Thyroid gland (tissue), 4 donors: ENCODE measurements around the gene WDFY1. TPM values are rescaled to one million over a fixed set of nuclear protein-coding genes. Genes with fewer than 3 reads are reported as not detected.

Experiments
- DNase-seq, 2 donors: peaks; one replicate each; pipeline ENCODE4 v3.0.0-alpha.2; 2019
- H3K27ac ChIP-seq, 3 donors: fragments of 200-600 bp; sonication (generic); 1 replicate in 2 of 3; 2 replicates in 1 of 3; pipeline ENCODE4 v1.5.1; 2016 to 2019; ENCODE audit warnings: mild to moderate bottlenecking in 1 of 3, moderate library complexity in 1 of 3
- H3K27me3 ChIP-seq: fragments of 200-600 bp; sonication (generic); one replicate; pipeline ENCODE4 v1.5.1; 2019
- H3K36me3 ChIP-seq, 2 donors: fragments of 200-600 bp; sonication (generic); one replicate each; pipeline ENCODE4 v1.5.1; 2016 to 2019
- H3K4me1 ChIP-seq, 2 donors: fragments of 200-600 bp; sonication (generic); one replicate each; pipeline ENCODE4 v1.5.1; 2017 to 2019
- H3K4me3 ChIP-seq, 3 donors: fragments of 200-600 bp; sonication (generic); replicated peaks in 1 of 3; 1 replicate in 2 of 3; 2 replicates in 1 of 3; pipeline ENCODE4 v1.5.1; 2016; ENCODE audit warnings: mild to moderate bottlenecking in 1 of 3
- H3K9me3 ChIP-seq: fragments of 200-600 bp; sonication (generic); one replicate; pipeline ENCODE4 v1.5.1; 2017
- POLR2A ChIP-seq, 2 donors: fragments of 450-650 bp; IDR thresholded peaks; one replicate each; pipeline ENCODE4 v1.6.1; 2017; ENCODE audit warnings: antibody characterized with exemption in 2 of 2, mild to moderate bottlenecking in 2 of 2, moderate library complexity in 1 of 2
- WGBS, 2 donors: methylation state at CpG; one replicate each; pipeline ENCODE4 v1.1.5; 2017; 5-methylcytosine and 5-hydroxymethylcytosine counted together
- intact Hi-C: fragments of 100-400 bp; cut with DNase I; formaldehyde crosslinking; loops from one replicate; pipeline ENCODE4 v1.15.1; 2023
- total RNA-seq, 4 donors: library from RNA; depleted of rRNA; stranded (reverse); fragments of >200 nt; gene quantifications; one replicate each; pipeline ENCODE4 v1.2.3, GENCODE V29; 2016
- TF ChIP-seq, protein P1 (sequence below), 6 experiments: fragments of 200-600 bp in 3 of 6; fragments of 450-650 bp in 3 of 6; sonication (generic) in 3 of 6; IDR thresholded peaks; one replicate each; pipeline ENCODE4 v1.5.1; 2016 to 2019; ENCODE audit warnings: antibody characterized with exemption in 6 of 6, mild to moderate bottlenecking in 2 of 6, inconsistent platforms in 1 of 6, moderate library complexity in 1 of 6

Gene WDFY1
- total RNA-seq, 4 donors from 2014 or later, result 49.4 to 87.7 (median 59.6) TPM

GRCh38 chr2:223937535-223937934 lies 7.6 kb downstream of the WDFY1 start:
- peaks cover 20 to 58% of the 10 kb centered on the region in 2 donors for H3K4me1 ChIP-seq
- H3K9me3 ChIP-seq, result no peaks in the 10 kb centered on the region
- H3K27ac ChIP-seq, result no peak overlapping the region
- TF ChIP-seq POLR2A (IDR thresholded peaks at IDR 0.05), result no peak
- TF ChIP-seq, protein P1, sequence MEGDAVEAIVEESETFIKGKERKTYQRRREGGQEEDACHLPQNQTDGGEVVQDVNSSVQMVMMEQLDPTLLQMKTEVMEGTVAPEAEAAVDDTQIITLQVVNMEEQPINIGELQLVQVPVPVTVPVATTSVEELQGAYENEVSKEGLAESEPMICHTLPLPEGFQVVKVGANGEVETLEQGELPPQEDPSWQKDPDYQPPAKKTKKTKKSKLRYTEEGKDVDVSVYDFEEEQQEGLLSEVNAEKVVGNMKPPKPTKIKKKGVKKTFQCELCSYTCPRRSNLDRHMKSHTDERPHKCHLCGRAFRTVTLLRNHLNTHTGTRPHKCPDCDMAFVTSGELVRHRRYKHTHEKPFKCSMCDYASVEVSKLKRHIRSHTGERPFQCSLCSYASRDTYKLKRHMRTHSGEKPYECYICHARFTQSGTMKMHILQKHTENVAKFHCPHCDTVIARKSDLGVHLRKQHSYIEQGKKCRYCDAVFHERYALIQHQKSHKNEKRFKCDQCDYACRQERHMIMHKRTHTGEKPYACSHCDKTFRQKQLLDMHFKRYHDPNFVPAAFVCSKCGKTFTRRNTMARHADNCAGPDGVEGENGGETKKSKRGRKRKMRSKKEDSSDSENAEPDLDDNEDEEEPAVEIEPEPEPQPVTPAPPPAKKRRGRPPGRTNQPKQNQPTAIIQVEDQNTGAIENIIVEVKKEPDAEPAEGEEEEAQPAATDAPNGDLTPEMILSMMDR (IDR thresholded peaks at IDR 0.05), result no peak
- H3K27me3 ChIP-seq, result no peaks in the 10 kb centered on the region
- H3K36me3 ChIP-seq, result no peaks in the 10 kb centered on the region
- DNase-seq, result no peak
- no peak overlapping the region for H3K4me3 ChIP-seq
- 0% methylated on average over 1 of the region's 1 CpG for WGBS, 2 donors
- intact Hi-C loops, result no loop called here

- no peaks in the 10 kb centered on the region for H3K36me3 ChIP-seq
- intact Hi-C loops, result no loop called here
- no peaks in the 10 kb centered on the region for H3K27me3 ChIP-seq
- H3K4me3 ChIP-seq, result no peak overlapping the region
- no peak overlapping the region for H3K27ac ChIP-seq
- H3K4me1 ChIP-seq, result peaks cover 20 to 57% of the 10 kb centered on the region in 2 donors
- no peak for DNase-seq
- 76 to 77% methylated on average over 5 of the region's 5 CpGs for WGBS, 2 donors
- no peak for TF ChIP-seq POLR2A (IDR thresholded peaks at IDR 0.05)
- TF ChIP-seq, protein P1 (IDR thresholded peaks at IDR 0.05), result no peak
- H3K9me3 ChIP-seq, result no peaks in the 10 kb centered on the region
Observed at GRCh38 chr2:223936862-223937326, 8.2 kb downstream of the WDFY1 start.

DNA sequence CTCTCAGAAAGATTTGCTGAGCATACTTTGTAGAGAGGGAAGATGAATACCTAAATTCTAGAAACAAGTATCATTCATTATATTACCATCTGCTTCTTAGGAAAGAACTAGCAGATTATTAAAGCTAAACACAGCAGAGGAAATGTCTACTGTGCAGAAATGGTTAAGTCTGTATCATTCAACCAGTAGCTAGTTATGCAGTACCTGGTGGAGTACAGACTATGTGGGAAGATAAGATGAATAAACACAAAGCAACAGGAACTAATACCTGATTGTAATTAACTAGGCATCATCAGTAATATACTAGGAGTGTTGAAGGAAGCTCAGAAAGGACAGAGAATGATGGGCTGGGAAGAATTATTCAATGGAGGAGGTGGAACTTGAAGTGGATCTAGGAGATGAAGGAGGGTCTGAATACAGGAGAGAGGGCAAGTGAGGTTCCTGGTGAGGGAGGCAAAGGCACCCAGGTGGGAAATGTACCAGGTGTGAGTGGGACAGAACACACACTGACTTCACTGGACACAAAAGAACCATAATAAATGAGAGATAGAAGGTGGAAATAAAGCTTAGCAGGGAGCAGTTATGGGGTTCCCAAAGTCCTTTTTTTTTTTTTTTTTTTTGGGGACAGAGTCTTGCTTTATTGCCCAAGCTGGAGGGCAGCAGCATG lies 9.5 kb downstream of the WDFY1 start:
- no peak for TF ChIP-seq POLR2A (IDR thresholded peaks at IDR 0.05)
- TF ChIP-seq, protein P1 (IDR thresholded peaks at IDR 0.05), result no peak
- no peaks in the 10 kb centered on the region for H3K27me3 ChIP-seq
- H3K27ac ChIP-seq, result no peak overlapping the region
- no peak for DNase-seq
- peaks cover 20 to 50% of the 10 kb centered on the region in 2 donors for H3K4me1 ChIP-seq
- intact Hi-C loops, result no loop called here
- no peaks in the 10 kb centered on the region for H3K36me3 ChIP-seq
- H3K9me3 ChIP-seq, result no peaks in the 10 kb centered on the region
- no peak overlapping the region for H3K4me3 ChIP-seq

- Histone ChIP-seq H3K36me3 (no peaks in the 10 kb centered on the region), H3K27ac (no peak overlapping the region), H3K4me1 (peaks cover 20 to 50% of the 10 kb centered on the region in 2 donors), H3K9me3 (no peaks in the 10 kb centered on the region), H3K4me3 (no peak overlapping the region), H3K27me3 (no peaks in the 10 kb centered on the region)
- whole genome bisulfite sequencing, 2 donors, result 75 to 77% methylated on average over 6 of the region's 6 CpGs
- DNase-seq, result no peak
- intact Hi-C loops, result no loop called here
- TF ChIP-seq, protein P1 (IDR thresholded peaks at IDR 0.05), result no peak
- no peak for TF ChIP-seq POLR2A (IDR thresholded peaks at IDR 0.05)
Observed at GRCh38 chr2:223934870-223935269, 10.3 kb downstream of the WDFY1 start.
